ENCODE data around the gene HMHB1. TPM values are rescaled to one million over a fixed set of nuclear protein-coding genes. Genes with fewer than 3 reads are reported as not detected.

The HMHB1 gene
- total RNA-seq, 1 donor from 2014 or later = 1.2 TPM

- Mint-ChIP-seq H3K4me1 (no peaks in the 10 kb centered on the region), H3K9me3 (peaks cover 5% of the 10 kb centered on the region), H3K27me3 (no peaks in the 10 kb centered on the region), H3K27ac (no peak overlapping the region), H3K4me3 (no peak overlapping the region), H3K36me3 (ENCODE audit: low read depth) (no peaks in the 10 kb centered on the region)
- POLR2A ChIA-PET = no interaction called here
- no peak for ATAC-seq (ENCODE audit: low read depth)
- CTCF ChIA-PET = no interaction called here
- DNase-seq = no peak
- TF ChIP-seq CTCF (IDR thresholded peaks at IDR 0.05) = no peak
- intact Hi-C loops (cut with micrococcal nuclease) = no loop called here
Observed at GRCh38 chr5:143779506-143779905, 32.5 kb upstream of the HMHB1 start.

- no peaks in the 10 kb centered on the region for H3K36me3 Mint-ChIP-seq (ENCODE audit: low read depth)
- DNase-seq = no peak
- intact Hi-C loops (cut with micrococcal nuclease) = no loop called here
Observed at GRCh38 chr5:143781993-143782520, 29.9 kb upstream of the HMHB1 start.

GRCh38 chr5:143782588-143783386 lies 29.2 kb upstream of the HMHB1 start:
- POLR2A ChIA-PET = no interaction called here
- H3K4me3 Mint-ChIP-seq = no peak overlapping the region
- no peaks in the 10 kb centered on the region for H3K36me3 Mint-ChIP-seq (ENCODE audit: low read depth)
- ATAC-seq (ENCODE audit: low read depth) = no peak
- no peak overlapping the region for H3K27ac Mint-ChIP-seq
- peaks cover 6% of the 10 kb centered on the region for H3K4me1 Mint-ChIP-seq
- CTCF ChIA-PET = no interaction called here
- H3K9me3 Mint-ChIP-seq = peaks cover 7% of the 10 kb centered on the region
- DNase-seq = no peak
- intact Hi-C loops (cut with micrococcal nuclease) = no loop called here
- no peak for TF ChIP-seq CTCF (IDR thresholded peaks at IDR 0.05)
- H3K27me3 Mint-ChIP-seq = no peaks in the 10 kb centered on the region

More at GRCh38 chr5:143781993-143782520, 29.9 kb upstream of the HMHB1 start:
- ChIA-PET POLR2A (no interaction called here), CTCF (no interaction called here)
- TF ChIP-seq CTCF (IDR thresholded peaks at IDR 0.05) = no peak
- Mint-ChIP-seq H3K9me3 (peaks cover 7% of the 10 kb centered on the region), H3K4me1 (peaks cover 6% of the 10 kb centered on the region), H3K27me3 (no peaks in the 10 kb centered on the region), H3K4me3 (no peak overlapping the region), H3K27ac (no peak overlapping the region)
- no peak for ATAC-seq (ENCODE audit: low read depth)

GRCh38 chr5:143788401-143788800 lies 23.6 kb upstream of the HMHB1 start:
- H3K4me1 Mint-ChIP-seq = peaks cover 21% of the 10 kb centered on the region
- peaks cover 3% of the 10 kb centered on the region for H3K9me3 Mint-ChIP-seq
- POLR2A ChIA-PET = no interaction called here

More at GRCh38 chr5:143788401-143788800, 23.6 kb upstream of the HMHB1 start:
- no peak for DNase-seq
- no peak for ATAC-seq (ENCODE audit: low read depth)
- intact Hi-C loops (cut with micrococcal nuclease) = no loop called here
- no peak overlapping the region for H3K4me3 Mint-ChIP-seq
- H3K36me3 Mint-ChIP-seq (ENCODE audit: low read depth) = no peaks in the 10 kb centered on the region
- CTCF ChIA-PET = no interaction called here
- H3K27me3 Mint-ChIP-seq = no peaks in the 10 kb centered on the region
- no peak for TF ChIP-seq CTCF (IDR thresholded peaks at IDR 0.05)
- no peak overlapping the region for H3K27ac Mint-ChIP-seq
